Caki2 (cell line): ENCODE data around the gene MRGPRE. TPM values are rescaled to one million over a fixed set of nuclear protein-coding genes. Genes with fewer than 3 reads are reported as not detected.

Experiments used
- DNase-seq: peaks from one replicate; pipeline ENCODE4 v3.0.0-alpha.2; 2015; ENCODE audit warnings: low read depth
- in situ Hi-C: cut with HindIII; loops from 2 replicates; pipeline ENCODE4 v1.10.0; 2016; ENCODE audit warnings: low sequenced_read_pairs, low pct_unique_long_range_greater_than_20kb, mixed read lengths
- total RNA-seq: library from RNA; depleted of rRNA; stranded (reverse); fragments of >200 nt; shearing (Covaris generic); gene quantifications from 2 replicates; pipeline ENCODE4 v1.2.3, GENCODE V29; 2014; ENCODE audit warnings: low replicate concordance

Gene MRGPRE
- total RNA-seq, 1 experiment from 2014 or later: not detected

- in situ Hi-C loops: no loop called here
- no peak for DNase-seq
Observed at GRCh38 chr11:3228445-3228829, 3.8 kb downstream of the MRGPRE start.

- in situ Hi-C loops: no loop called here
Observed at GRCh38 chr11:3227568-3228444, 4.4 kb downstream of the MRGPRE start.

GRCh38 chr11:3226846-3227567 is 5.2 kb downstream of the MRGPRE start:
- no peak for DNase-seq
- in situ Hi-C loops: no loop called here

More at GRCh38 chr11:3227568-3228444, 4.4 kb downstream of the MRGPRE start:
- no peak for DNase-seq

DNA sequence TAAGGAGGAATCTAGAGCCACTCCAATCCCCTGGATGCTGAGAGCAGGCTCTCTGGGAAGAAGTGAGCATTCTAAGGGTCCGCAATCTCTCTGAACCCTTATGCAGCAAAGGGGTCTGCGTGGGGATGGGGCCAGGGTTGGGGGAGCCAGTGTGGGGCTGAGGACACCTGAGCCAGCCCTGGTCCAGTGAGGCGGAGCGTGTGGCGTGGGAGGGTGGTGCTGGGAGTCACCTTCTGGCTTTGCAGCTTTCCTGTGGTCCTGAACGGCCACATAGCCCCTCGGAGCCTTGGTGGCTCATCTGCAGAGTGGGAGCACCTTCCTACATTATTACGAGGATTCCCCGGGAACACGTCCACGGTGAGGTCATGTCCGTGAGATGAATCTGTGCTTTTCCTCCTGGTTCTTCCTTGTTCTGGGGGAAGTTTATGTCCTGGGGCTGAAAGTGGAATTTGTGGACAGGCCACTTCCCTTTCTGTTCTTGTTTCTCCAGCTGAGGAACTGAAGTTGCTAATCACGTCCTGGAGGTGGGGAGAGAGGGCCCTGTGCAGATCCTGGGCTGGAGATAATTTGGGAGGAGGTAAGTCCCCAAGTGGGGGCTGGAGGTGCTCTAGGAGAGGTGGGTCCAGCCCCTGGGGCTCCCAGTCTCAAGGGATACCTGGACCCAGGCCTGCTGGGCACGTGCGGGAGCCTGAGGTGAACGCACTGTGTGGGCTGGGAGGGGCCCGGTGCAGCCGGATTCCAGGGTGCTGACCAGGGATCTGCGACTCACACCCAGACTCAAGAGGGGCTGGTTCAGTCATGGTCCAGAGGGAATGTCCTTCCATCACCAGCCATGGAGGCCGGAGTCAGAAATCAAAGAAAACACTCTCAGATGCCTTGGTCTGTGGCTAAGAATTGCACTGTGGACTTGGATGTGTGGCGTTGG is 6.1 kb downstream of the MRGPRE start:
- in situ Hi-C loops: no loop called here
- no peak for DNase-seq

- DNase-seq: no peak
- in situ Hi-C loops: no loop called here
Observed at GRCh38 chr11:3225159-3225758, 7.0 kb downstream of the MRGPRE start.

DNA sequence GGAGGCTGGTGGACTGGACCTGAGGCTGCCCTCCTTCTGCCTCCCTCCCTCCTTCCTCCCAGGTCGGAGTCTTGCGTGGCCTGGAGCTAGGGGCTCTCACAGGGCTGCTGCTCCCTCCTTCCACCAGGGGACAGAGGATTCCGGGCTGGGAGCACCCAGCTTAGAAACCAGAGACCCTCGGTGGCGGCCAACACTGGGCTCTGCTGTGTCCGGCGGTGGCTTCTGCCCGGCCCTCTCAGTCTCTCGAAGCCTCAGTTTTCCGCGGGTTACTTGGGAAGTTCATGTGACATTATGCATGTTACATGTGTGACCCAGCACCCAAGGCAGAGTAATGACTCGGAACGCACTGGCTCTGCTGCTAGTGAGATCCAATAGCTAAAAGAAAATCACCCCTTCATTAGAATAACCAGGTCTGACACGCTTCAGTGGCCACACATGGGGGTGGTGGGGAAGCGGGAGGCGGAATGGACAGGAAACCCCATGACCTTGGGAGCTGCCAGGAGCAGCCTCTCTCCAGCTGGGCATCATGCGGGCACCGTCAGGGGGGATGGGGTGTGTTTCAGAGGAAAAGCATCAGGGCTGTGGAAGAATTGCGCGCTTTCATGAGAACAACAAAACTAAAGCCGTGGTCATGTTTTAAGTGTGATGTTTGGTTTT is 7.7 kb downstream of the MRGPRE start:
- DNase-seq: no peak
- in situ Hi-C loops: no loop called here

DNA sequence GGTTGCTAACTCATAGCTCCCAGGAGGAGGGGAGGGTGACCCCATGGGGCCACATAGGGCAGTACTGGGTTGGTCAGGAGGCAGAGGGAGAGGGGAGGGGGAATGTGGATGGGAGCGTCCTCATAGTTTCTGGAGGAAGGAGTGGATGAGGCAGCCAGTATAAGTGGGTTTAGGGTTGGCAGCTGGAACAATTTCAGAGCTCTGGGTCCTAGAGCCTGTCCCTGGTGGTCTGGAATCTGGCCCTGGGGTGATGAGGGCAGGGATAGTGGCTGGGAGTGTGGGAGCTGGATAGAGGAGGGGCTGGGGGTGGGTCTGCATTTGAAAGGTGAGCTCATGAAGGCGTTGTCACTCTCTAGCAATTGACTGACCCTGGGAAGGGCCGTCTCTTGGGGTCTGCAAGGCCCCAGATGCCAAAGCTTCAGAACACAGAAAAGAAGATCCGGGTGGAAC is 8.3 kb downstream of the MRGPRE start:
- no peak for DNase-seq
- in situ Hi-C loops: no loop called here

- in situ Hi-C loops: no loop called here
- DNase-seq: no peak
Observed at GRCh38 chr11:3222941-3223915, 9.0 kb downstream of the MRGPRE start.

DNA sequence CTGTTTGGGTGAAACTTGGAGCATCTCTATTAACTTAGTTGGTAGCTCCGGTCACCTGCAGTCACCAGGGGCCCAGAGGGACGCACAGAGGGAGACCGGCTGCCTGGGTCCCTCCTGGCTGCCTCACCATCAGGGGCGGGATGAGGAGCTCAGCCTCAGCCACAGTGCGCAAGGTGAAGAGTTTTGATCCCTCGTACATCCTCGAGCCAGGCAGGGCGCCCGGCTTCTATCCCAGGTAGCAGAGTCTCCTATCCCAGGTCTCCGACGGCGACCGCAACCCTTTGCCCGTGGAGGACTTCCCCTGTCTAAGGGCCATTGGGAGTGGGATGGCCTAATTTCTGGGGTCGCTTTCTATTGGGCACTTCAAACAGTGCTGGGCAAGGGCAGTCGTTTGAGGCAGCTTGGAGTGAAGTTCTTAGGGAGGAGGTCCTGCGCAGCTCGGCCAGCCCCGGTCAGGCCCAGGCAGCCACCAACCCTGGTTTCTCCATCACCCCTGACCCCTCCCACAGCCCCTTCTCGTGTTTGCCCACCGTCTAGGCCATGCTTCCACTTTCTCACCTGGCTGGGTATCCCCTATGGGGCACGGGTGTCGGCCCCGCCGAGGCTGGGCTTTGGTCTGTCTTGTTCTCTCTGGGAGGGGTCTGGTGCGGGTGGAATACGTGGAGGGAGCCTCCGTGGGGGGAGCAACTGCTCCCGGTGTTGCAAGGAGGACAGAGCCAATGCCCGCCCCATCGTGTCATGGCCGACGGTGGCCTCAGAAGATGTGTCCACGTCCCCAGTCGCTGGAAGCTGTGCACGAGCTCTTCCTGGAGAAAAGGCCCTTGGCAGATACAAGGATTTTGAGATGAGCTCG is 10.0 kb downstream of the MRGPRE start:
- no peak for DNase-seq
- in situ Hi-C loops: no loop called here

- in situ Hi-C loops: no loop called here
- no peak for DNase-seq
Observed at GRCh38 chr11:3221408-3222002, 10.7 kb downstream of the MRGPRE start.

DNA sequence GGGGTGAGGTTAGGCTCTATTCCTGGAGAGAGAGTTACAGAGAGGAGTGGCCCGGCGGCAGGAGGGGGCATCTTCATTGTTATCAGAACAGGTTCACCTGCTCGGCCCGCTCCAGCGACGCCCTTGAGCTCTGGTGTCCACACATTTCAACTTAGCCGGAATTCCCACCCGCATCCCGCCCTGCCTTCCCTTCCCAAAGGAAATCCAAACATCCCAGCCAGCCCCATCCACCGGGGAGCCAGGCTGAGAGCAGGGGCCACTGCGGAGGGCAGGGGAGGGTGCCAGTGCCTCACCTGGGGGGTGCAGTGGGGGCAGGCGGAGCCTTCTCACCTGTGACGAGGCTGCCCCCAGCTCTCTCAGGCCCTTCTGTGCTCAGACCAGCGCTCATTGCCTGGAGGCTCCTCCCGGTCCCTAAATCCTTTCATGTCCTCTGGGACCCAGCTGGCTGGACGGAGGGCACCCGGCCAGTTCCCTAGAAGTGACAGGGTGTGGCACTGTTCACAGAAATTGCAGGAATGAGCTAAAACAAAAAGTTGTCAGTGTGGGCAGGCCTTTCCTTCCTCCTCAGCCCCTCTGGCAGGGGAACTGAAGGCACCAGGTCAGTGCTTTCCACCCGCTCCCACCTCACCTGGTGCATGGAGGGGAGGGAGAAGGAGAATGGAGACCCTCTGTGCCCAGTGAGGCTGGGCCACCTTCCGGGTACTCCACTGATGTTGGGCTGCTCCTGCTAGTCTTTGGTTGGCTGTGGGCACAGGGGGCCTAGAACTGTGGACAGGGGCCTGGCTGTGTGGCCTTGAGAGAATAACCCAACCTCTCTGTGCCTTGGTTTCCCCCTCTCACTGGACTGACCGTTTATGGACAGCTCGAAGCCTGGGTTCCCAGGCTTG is 11.5 kb downstream of the MRGPRE start:
- in situ Hi-C loops: no loop called here
- no peak for DNase-seq

- DNase-seq: no peak
- in situ Hi-C loops: no loop called here
Observed at GRCh38 chr11:3220101-3220500, 12.1 kb downstream of the MRGPRE start.

GRCh38 chr11:3219281-3219892 is 12.8 kb downstream of the MRGPRE start:
- in situ Hi-C loops: no loop called here
- no peak for DNase-seq
